Measurements from ENCODE around the gene CENPP.

The CENPP gene

GRCh38 chr9:92483627-92484545 lies 158.1 kb downstream of the CENPP start:
- DNase-seq: no peak

- no peak for DNase-seq
Observed at GRCh38 chr9:92484563-92484962, 158.8 kb downstream of the CENPP start.

- no peak for DNase-seq
Observed at GRCh38 chr9:92486371-92486770, 160.6 kb downstream of the CENPP start.

GRCh38 chr9:92488681-92489550 lies 163.2 kb downstream of the CENPP start:
- DNase-seq: no peak

- no peak for DNase-seq
Observed at GRCh38 chr9:92492781-92493401, 167.1 kb downstream of the CENPP start.

GRCh38 chr9:92493749-92494387 lies 168.1 kb downstream of the CENPP start:
- no peak for DNase-seq

GRCh38 chr9:92494856-92495255 lies 169.1 kb downstream of the CENPP start:
- no peak for DNase-seq

GRCh38 chr9:92496396-92497176 lies 170.8 kb downstream of the CENPP start:
- no peak for DNase-seq

GRCh38 chr9:92499701-92500100 lies 173.9 kb downstream of the CENPP start:
- no peak for DNase-seq

GRCh38 chr9:92500725-92501124 lies 175.0 kb downstream of the CENPP start:
- DNase-seq: no peak

GRCh38 chr9:92501671-92502393 lies 176.1 kb downstream of the CENPP start:
- no peak for DNase-seq

GRCh38 chr9:92503156-92503555 lies 177.4 kb downstream of the CENPP start:
- DNase-seq: no peak

GRCh38 chr9:92504881-92505280 lies 179.1 kb downstream of the CENPP start:
- no peak for DNase-seq

GRCh38 chr9:92506184-92506857 lies 180.6 kb downstream of the CENPP start:
- no peak for DNase-seq

- DNase-seq: no peak
Observed at GRCh38 chr9:92507005-92507404, 181.3 kb downstream of the CENPP start.

- peak; percentile 2 for DNase-seq
Observed at GRCh38 chr9:92507496-92507895, 181.7 kb downstream of the CENPP start.

GRCh38 chr9:92508018-92508820 lies 182.5 kb downstream of the CENPP start:
- no peak for DNase-seq

GRCh38 chr9:92509050-92509449 lies 183.3 kb downstream of the CENPP start:
- no peak for DNase-seq

GRCh38 chr9:92510747-92511146 lies 185.0 kb downstream of the CENPP start:
- no peak for DNase-seq

GRCh38 chr9:92512622-92513021 lies 186.9 kb downstream of the CENPP start:
- DNase-seq: no peak

Data from COR-L47 (cell line).